Activated naive CD8-positive, alpha-beta T cell (primary cell): ENCODE results near the gene SEMG2.

Experiments
- H3K27ac Mint-ChIP-seq: one replicate; pipeline ENCODE4 v1.8.0; 2021; ENCODE audit warnings: mixed read lengths
- H3K27me3 Mint-ChIP-seq: one replicate; pipeline ENCODE4 v1.8.0; 2021; ENCODE audit warnings: mixed read lengths
- H3K36me3 Mint-ChIP-seq: one replicate; pipeline ENCODE4 v1.8.0; 2021; ENCODE audit warnings: mixed read lengths
- H3K4me1 Mint-ChIP-seq: one replicate; pipeline ENCODE4 v1.8.0; 2021; ENCODE audit warnings: low read depth, mixed read lengths
- H3K4me3 Mint-ChIP-seq: one replicate; pipeline ENCODE4 v1.8.0; 2021; ENCODE audit warnings: mild to moderate bottlenecking, mixed read lengths
- H3K9me3 Mint-ChIP-seq: one replicate; pipeline ENCODE4 v1.8.0; 2021; ENCODE audit warnings: low read depth, mixed read lengths

SEMG2 gene

GRCh38 chr20:45211569-45212474, 9.4 kb upstream of the SEMG2 start:
- Mint-ChIP-seq H3K9me3 (no peaks in the 10 kb centered on the region), H3K27me3 (peaks cover 24% of the 10 kb centered on the region), H3K36me3 (no peaks in the 10 kb centered on the region), H3K27ac (no peak overlapping the region), H3K4me1 (no peaks in the 10 kb centered on the region), H3K4me3 (no peak overlapping the region)

GRCh38 chr20:45212836-45213235, 8.3 kb upstream of the SEMG2 start:
- no peaks in the 10 kb centered on the region for H3K9me3 Mint-ChIP-seq
- H3K36me3 Mint-ChIP-seq, result no peaks in the 10 kb centered on the region
- H3K4me1 Mint-ChIP-seq, result no peaks in the 10 kb centered on the region
- no peak overlapping the region for H3K4me3 Mint-ChIP-seq
- peaks cover 22% of the 10 kb centered on the region for H3K27me3 Mint-ChIP-seq
- no peak overlapping the region for H3K27ac Mint-ChIP-seq

- H3K36me3 Mint-ChIP-seq, result no peaks in the 10 kb centered on the region
- no peak overlapping the region for H3K4me3 Mint-ChIP-seq
- no peaks in the 10 kb centered on the region for H3K4me1 Mint-ChIP-seq
- H3K27me3 Mint-ChIP-seq, result peaks cover 34% of the 10 kb centered on the region
- H3K27ac Mint-ChIP-seq, result no peak overlapping the region
- no peaks in the 10 kb centered on the region for H3K9me3 Mint-ChIP-seq
Observed at GRCh38 chr20:45218124-45218523, 3.0 kb upstream of the SEMG2 start.

- H3K27me3 Mint-ChIP-seq, result peaks cover 34% of the 10 kb centered on the region
- no peaks in the 10 kb centered on the region for H3K9me3 Mint-ChIP-seq
- no peak overlapping the region for H3K27ac Mint-ChIP-seq
Observed at GRCh38 chr20:45218636-45219035, 2.5 kb upstream of the SEMG2 start.

GRCh38 chr20:45223136-45223535, 2.0 kb downstream of the SEMG2 start:
- H3K4me1 Mint-ChIP-seq, result no peaks in the 10 kb centered on the region
- peaks cover 28% of the 10 kb centered on the region for H3K27me3 Mint-ChIP-seq
- no peaks in the 10 kb centered on the region for H3K9me3 Mint-ChIP-seq
- no peak overlapping the region for H3K27ac Mint-ChIP-seq
- no peak overlapping the region for H3K4me3 Mint-ChIP-seq
- H3K36me3 Mint-ChIP-seq, result no peaks in the 10 kb centered on the region

More at GRCh38 chr20:45218636-45219035, 2.5 kb upstream of the SEMG2 start:
- Mint-ChIP-seq H3K36me3 (no peaks in the 10 kb centered on the region), H3K4me3 (no peak overlapping the region), H3K4me1 (no peaks in the 10 kb centered on the region)

GRCh38 chr20:45226287-45226686, 5.1 kb downstream of the SEMG2 start:
- H3K27me3 Mint-ChIP-seq, result peaks cover 20% of the 10 kb centered on the region
- no peak overlapping the region for H3K4me3 Mint-ChIP-seq
- no peaks in the 10 kb centered on the region for H3K36me3 Mint-ChIP-seq
- no peak overlapping the region for H3K27ac Mint-ChIP-seq
- H3K9me3 Mint-ChIP-seq, result no peaks in the 10 kb centered on the region
- no peaks in the 10 kb centered on the region for H3K4me1 Mint-ChIP-seq

GRCh38 chr20:45229264-45230056, 8.3 kb downstream of the SEMG2 start:
- Mint-ChIP-seq H3K36me3 (peaks cover 5% of the 10 kb centered on the region), H3K9me3 (peaks cover 6% of the 10 kb centered on the region), H3K4me3 (no peak overlapping the region), H3K27me3 (peaks cover 11% of the 10 kb centered on the region), H3K27ac (no peak overlapping the region), H3K4me1 (no peaks in the 10 kb centered on the region)

GRCh38 chr20:45230631-45231030, 9.5 kb downstream of the SEMG2 start:
- Mint-ChIP-seq H3K36me3 (peaks cover 5% of the 10 kb centered on the region), H3K27me3 (peaks cover 12% of the 10 kb centered on the region), H3K9me3 (peaks cover 11% of the 10 kb centered on the region), H3K27ac (no peak overlapping the region), H3K4me3 (no peak overlapping the region), H3K4me1 (no peaks in the 10 kb centered on the region)

GRCh38 chr20:45235995-45236394, 14.8 kb downstream of the SEMG2 start:
- Mint-ChIP-seq H3K27me3 (peaks cover 19% of the 10 kb centered on the region), H3K4me3 (no peak overlapping the region), H3K9me3 (peaks cover 11% of the 10 kb centered on the region), H3K4me1 (no peaks in the 10 kb centered on the region), H3K27ac (no peak overlapping the region), H3K36me3 (peaks cover 5% of the 10 kb centered on the region)

- Mint-ChIP-seq H3K4me3 (no peak overlapping the region), H3K27me3 (peaks cover 19% of the 10 kb centered on the region), H3K36me3 (peaks cover 5% of the 10 kb centered on the region), H3K4me1 (no peaks in the 10 kb centered on the region), H3K27ac (no peak overlapping the region), H3K9me3 (peaks cover 11% of the 10 kb centered on the region)
Observed at GRCh38 chr20:45238139-45238538, 17.0 kb downstream of the SEMG2 start.

GRCh38 chr20:45246109-45246508, 24.9 kb downstream of the SEMG2 start:
- H3K4me3 Mint-ChIP-seq, result no peak overlapping the region
- no peaks in the 10 kb centered on the region for H3K9me3 Mint-ChIP-seq
- peaks cover 20% of the 10 kb centered on the region for H3K27me3 Mint-ChIP-seq
- H3K36me3 Mint-ChIP-seq, result no peaks in the 10 kb centered on the region
- H3K4me1 Mint-ChIP-seq, result no peaks in the 10 kb centered on the region
- H3K27ac Mint-ChIP-seq, result no peak overlapping the region

GRCh38 chr20:45247865-45248264, 26.7 kb downstream of the SEMG2 start:
- Mint-ChIP-seq H3K9me3 (no peaks in the 10 kb centered on the region), H3K4me3 (no peak overlapping the region), H3K27me3 (peaks cover 27% of the 10 kb centered on the region), H3K4me1 (no peaks in the 10 kb centered on the region), H3K36me3 (no peaks in the 10 kb centered on the region), H3K27ac (no peak overlapping the region)

- no peak overlapping the region for H3K27ac Mint-ChIP-seq
- no peaks in the 10 kb centered on the region for H3K36me3 Mint-ChIP-seq
- H3K4me3 Mint-ChIP-seq, result no peak overlapping the region
- H3K27me3 Mint-ChIP-seq, result peaks cover 25% of the 10 kb centered on the region
- no peaks in the 10 kb centered on the region for H3K9me3 Mint-ChIP-seq
- no peaks in the 10 kb centered on the region for H3K4me1 Mint-ChIP-seq
Observed at GRCh38 chr20:45248609-45249008, 27.4 kb downstream of the SEMG2 start.

- Mint-ChIP-seq H3K9me3 (no peaks in the 10 kb centered on the region), H3K27ac (no peak overlapping the region), H3K36me3 (no peaks in the 10 kb centered on the region), H3K4me1 (no peaks in the 10 kb centered on the region), H3K4me3 (no peak overlapping the region), H3K27me3 (peaks cover 26% of the 10 kb centered on the region)
Observed at GRCh38 chr20:45251884-45252560, 30.8 kb downstream of the SEMG2 start.

- H3K4me3 Mint-ChIP-seq, result no peak overlapping the region
- H3K36me3 Mint-ChIP-seq, result no peaks in the 10 kb centered on the region
- H3K4me1 Mint-ChIP-seq, result no peaks in the 10 kb centered on the region
- peaks cover 20% of the 10 kb centered on the region for H3K27me3 Mint-ChIP-seq
- no peaks in the 10 kb centered on the region for H3K9me3 Mint-ChIP-seq
- no peak overlapping the region for H3K27ac Mint-ChIP-seq
Observed at GRCh38 chr20:45253261-45253660, 32.1 kb downstream of the SEMG2 start.
